ENCODE results near the gene ALDOA.

- no peak for TF ChIP-seq CTCF (IDR thresholded peaks at IDR 0.05)
- TF ChIP-seq POLR2A (IDR thresholded peaks at IDR 0.05), result no peak
Observed at GRCh38 chr16:30119428-30119827, 53.9 kb downstream of the ALDOA start.
